NCI-H345 treated with DMSO at 0.1 percent for 48 hours (cell line): ENCODE data around the gene FBXW8.

ENCODE experiments used
- DNase-seq: peaks from one replicate; lab custom pipeline; 2025; ENCODE audit not compliant: unreplicated experiment; lab: John Stamatoyannopoulos, UW

The FBXW8 gene

GRCh38 chr12:117036046-117036445 is 125.3 kb downstream of the FBXW8 start:
- DNase-seq, result peak; percentile 97

GRCh38 chr12:117036547-117036946 is 125.8 kb downstream of the FBXW8 start:
- DNase-seq, result peak; percentile 83

- no peak for DNase-seq
Observed at GRCh38 chr12:117037289-117038022, 126.7 kb downstream of the FBXW8 start.

- no peak for DNase-seq
Observed at GRCh38 chr12:117038023-117038680, 127.4 kb downstream of the FBXW8 start.

- DNase-seq, result no peak
Observed at GRCh38 chr12:117038919-117039318, 128.2 kb downstream of the FBXW8 start.

- DNase-seq, result no peak
Observed at GRCh38 chr12:117039891-117040309, 129.2 kb downstream of the FBXW8 start.

GRCh38 chr12:117040496-117040895 is 129.7 kb downstream of the FBXW8 start:
- DNase-seq, result no peak

GRCh38 chr12:117041798-117042170 is 131.0 kb downstream of the FBXW8 start:
- no peak for DNase-seq

- DNase-seq, result no peak
Observed at GRCh38 chr12:117042171-117042842, 131.6 kb downstream of the FBXW8 start.

- no peak for DNase-seq
Observed at GRCh38 chr12:117042862-117043261, 132.1 kb downstream of the FBXW8 start.

GRCh38 chr12:117044311-117044710 is 133.6 kb downstream of the FBXW8 start:
- no peak for DNase-seq

- DNase-seq, result no peak
Observed at GRCh38 chr12:117044790-117045159, 134.0 kb downstream of the FBXW8 start.

GRCh38 chr12:117045160-117046010 is 134.6 kb downstream of the FBXW8 start:
- DNase-seq, result peak; percentile 15

GRCh38 chr12:117046011-117046369 is 135.2 kb downstream of the FBXW8 start:
- no peak for DNase-seq

- DNase-seq, result no peak
Observed at GRCh38 chr12:117046425-117046824, 135.7 kb downstream of the FBXW8 start.

GRCh38 chr12:117046861-117047530 is 136.2 kb downstream of the FBXW8 start:
- no peak for DNase-seq

GRCh38 chr12:117047810-117048584 is 137.2 kb downstream of the FBXW8 start:
- no peak for DNase-seq

GRCh38 chr12:117048585-117048904 is 137.8 kb downstream of the FBXW8 start:
- DNase-seq, result no peak

- DNase-seq, result no peak
Observed at GRCh38 chr12:117049295-117049694, 138.5 kb downstream of the FBXW8 start.

- DNase-seq, result no peak
Observed at GRCh38 chr12:117050060-117050459, 139.3 kb downstream of the FBXW8 start.
